Esophagus squamous epithelium (tissue), 4 donors: ENCODE results near the gene KCNH8.

Experiments used
- CTCF ChIP-seq, 6 experiments: fragments of 450-650 bp in 4 of 6; fragments of 200-600 bp in 2 of 6; sonication (generic) in 2 of 6; IDR thresholded peaks; one replicate each; pipeline ENCODE4 v1.5.1; 2016 to 2019; ENCODE audit warnings: antibody characterized with exemption in 6 of 6, mild to moderate bottlenecking in 4 of 6, moderate library complexity in 4 of 6
- POLR2A ChIP-seq, 4 donors: fragments of 450-650 bp; IDR thresholded peaks; one replicate each; pipeline ENCODE4 v1.6.1; 2017; ENCODE audit warnings: antibody characterized with exemption in 4 of 4, mild to moderate bottlenecking in 4 of 4, moderate library complexity in 3 of 4

- TF ChIP-seq CTCF (IDR thresholded peaks at IDR 0.05) (no peak), POLR2A (IDR thresholded peaks at IDR 0.05) (no peak)
These were observed 50.8 kb downstream of the KCNH8 start for GRCh38 chr3:19199131-19199530.
